ENCODE results near the gene ZNF175.

ZNF175 gene

DNA sequence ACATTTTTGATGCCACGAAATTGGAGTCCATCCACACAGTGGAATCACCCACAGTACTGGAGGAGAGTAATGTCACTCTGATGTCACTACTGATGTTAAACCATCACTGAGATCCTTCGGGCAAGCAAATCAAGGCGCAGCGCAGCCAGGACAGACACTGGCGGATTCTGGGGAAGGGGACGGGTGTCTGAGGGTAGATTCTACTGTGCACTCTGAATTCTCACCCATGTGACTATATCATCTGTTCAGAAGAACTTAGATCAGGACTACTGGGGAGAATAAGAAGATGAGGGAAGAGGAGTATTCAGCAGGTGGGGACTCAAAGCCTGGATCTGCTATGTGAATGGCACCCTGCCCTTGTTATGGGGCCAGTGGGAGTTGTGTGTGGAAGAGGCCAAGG lies 27.0 kb upstream of the ZNF175 start:
- no peak overlapping the region for H3K4me3 ChIP-seq (ENCODE audit: control insufficient read depth in 1 of 7, extremely low read depth in 1 of 7, insufficient read depth in 4 of 7, low read depth in 2 of 7, low read length in 6 of 7)
- WGBS (ENCODE audit: insufficient coverage): 82% methylated on average over 6 of the region's 6 CpGs

DNA sequence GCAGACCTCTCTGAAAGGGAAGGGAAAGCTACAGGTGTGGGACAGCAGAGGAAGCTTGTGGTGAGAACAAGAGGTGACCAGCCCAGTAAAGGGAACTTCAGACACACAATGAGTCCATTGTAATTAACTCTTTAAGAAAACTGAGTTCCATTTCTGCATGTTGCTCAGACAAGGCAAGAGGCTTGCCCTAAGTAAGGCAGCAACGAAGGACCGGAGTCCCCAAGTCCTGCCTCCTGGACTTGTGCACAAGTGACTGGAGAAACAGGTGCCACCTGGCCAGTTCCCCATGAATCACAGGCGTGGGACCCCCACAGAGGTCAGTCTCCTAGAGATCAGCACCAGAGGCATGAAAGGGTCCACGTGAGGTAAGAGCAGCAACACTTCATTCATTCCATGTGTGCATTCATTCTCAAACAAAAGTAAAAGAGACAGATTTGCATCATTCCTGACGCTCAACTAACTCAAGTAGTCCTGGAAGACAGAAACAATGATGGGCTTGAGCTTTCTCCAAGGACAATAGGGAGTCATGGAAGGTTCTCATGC lies 24.9 kb upstream of the ZNF175 start:
- Histone ChIP-seq H3K36me3 (ENCODE audit: control insufficient read depth in 4 of 4, insufficient read depth in 4 of 4, low read length in 3 of 4) (no peaks in the 10 kb centered on the region), H3K4me3 (ENCODE audit: control insufficient read depth in 1 of 7, extremely low read depth in 1 of 7, insufficient read depth in 4 of 7, low read depth in 2 of 7, low read length in 6 of 7) (peak overlapping the region in 4 of 7 experiments; percentile 0 to 57 (median 42)), H3K27ac (ENCODE audit: insufficient read depth in 1 of 2, low read depth in 1 of 2, low read length in 2 of 2, poor library complexity in 1 of 2, severe bottlenecking in 2 of 2) (peak overlapping the region in 1 of 2 experiments; percentile 52), H3K27me3 (replicated peaks in 2 of 5; ENCODE audit: control insufficient read depth in 4 of 5, insufficient read depth in 5 of 5, low read length in 4 of 5) (peaks cover 0 to 11% (median 6%) of the 10 kb centered on the region in 5 experiments), H3K4me1 (ENCODE audit: control extremely low read depth in 1 of 4, control insufficient read depth in 4 of 4, insufficient read depth in 4 of 4, low read length in 3 of 4) (peaks cover 19 to 68% (median 57%) of the 10 kb centered on the region in 4 experiments), H3K9me3 (ENCODE audit: control extremely low read depth in 1 of 5, control insufficient read depth in 4 of 5, insufficient read depth in 2 of 5, low read depth in 1 of 5, low read length in 4 of 5) (no peaks in the 10 kb centered on the region)
- WGBS (ENCODE audit: insufficient coverage): 69% methylated on average over 4 of the region's 5 CpGs
- ChIA-PET CTCF (interaction anchor here (1.3 to 5.3 kb wide), 3 partner anchors 16 to 74 kb away, joined by 3 to 40 read pairs (median 14); no protein-coding TSS in a partner anchor), POLR2A (interaction anchor here (0.6 to 1.1 kb wide), 3 partner anchors 27 to 1271 kb away, joined by 3 read pairs; no protein-coding TSS in a partner anchor)
- DNase-seq: peak in 1 of 3 donors; percentile 53

More for the DNA sequence above, 27.0 kb upstream of the ZNF175 start:
- H3K27ac ChIP-seq (ENCODE audit: insufficient read depth in 1 of 2, low read depth in 1 of 2, low read length in 2 of 2, poor library complexity in 1 of 2, severe bottlenecking in 2 of 2): no peak overlapping the region
- DNase-seq: no peak
- ChIA-PET CTCF (interaction anchor here (5.3 kb wide), 1 partner anchor 28 kb away, joined by 40 read pairs; no protein-coding TSS in a partner anchor), POLR2A (no interaction called here)
- peaks cover 0 to 11% (median 4%) of the 10 kb centered on the region in 5 experiments for H3K27me3 ChIP-seq (replicated peaks in 2 of 5; ENCODE audit: control insufficient read depth in 4 of 5, insufficient read depth in 5 of 5, low read length in 4 of 5)
- no peaks in the 10 kb centered on the region for H3K36me3 ChIP-seq (ENCODE audit: control insufficient read depth in 4 of 4, insufficient read depth in 4 of 4, low read length in 3 of 4)
- H3K4me1 ChIP-seq (ENCODE audit: control extremely low read depth in 1 of 4, control insufficient read depth in 4 of 4, insufficient read depth in 4 of 4, low read length in 3 of 4): peaks cover 19 to 60% (median 51%) of the 10 kb centered on the region in 4 experiments
- no peaks in the 10 kb centered on the region for H3K9me3 ChIP-seq (ENCODE audit: control extremely low read depth in 1 of 5, control insufficient read depth in 4 of 5, insufficient read depth in 2 of 5, low read depth in 1 of 5, low read length in 4 of 5)

DNA sequence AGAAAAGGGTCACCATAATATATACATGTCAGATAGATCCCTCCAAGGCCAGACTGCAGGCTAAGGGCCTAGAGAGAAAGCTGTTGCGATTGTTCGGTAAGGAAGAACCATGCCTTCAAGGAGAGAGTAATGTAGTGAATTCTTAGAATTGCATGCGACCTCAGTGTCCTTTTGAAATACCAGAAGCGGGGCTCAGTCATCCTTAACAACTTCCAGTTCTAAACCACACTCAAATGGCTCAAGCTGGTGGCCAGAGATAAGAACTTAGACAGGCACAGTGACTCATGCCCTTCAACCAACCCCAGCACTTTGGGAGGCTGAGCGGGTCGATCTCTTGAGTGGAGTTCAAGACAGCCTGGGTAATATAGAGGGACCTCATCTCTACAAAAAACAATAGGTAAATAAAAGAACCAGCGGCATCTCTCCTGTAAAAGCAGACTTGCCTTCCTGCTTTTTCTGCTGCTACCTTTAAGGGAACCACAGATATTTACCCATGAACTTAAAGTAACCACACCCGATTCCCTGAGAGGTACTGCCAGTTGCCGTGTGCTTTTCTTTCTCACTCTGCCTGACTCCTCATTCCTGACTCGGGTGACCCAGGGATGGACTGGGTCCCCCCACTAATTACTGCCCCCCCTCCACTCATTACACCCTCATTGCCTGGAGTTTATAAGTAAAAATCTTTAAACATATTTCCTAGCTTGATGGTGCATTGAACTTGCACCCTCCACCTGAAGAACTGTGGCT lies 24.3 kb upstream of the ZNF175 start:
- ChIA-PET CTCF (interaction anchor here (0.7 to 5.3 kb wide), 9 partner anchors 9 to 281 kb away, joined by 3 to 40 read pairs (median 3); partner anchors contain the start of gene ZNF175), POLR2A (interaction anchor here (0.5 to 1.2 kb wide), 5 partner anchors 19 to 1270 kb away, joined by 3 read pairs; no protein-coding TSS in a partner anchor)
- Histone ChIP-seq H3K9me3 (ENCODE audit: control extremely low read depth in 1 of 5, control insufficient read depth in 4 of 5, insufficient read depth in 2 of 5, low read depth in 1 of 5, low read length in 4 of 5) (no peaks in the 10 kb centered on the region), H3K36me3 (ENCODE audit: control insufficient read depth in 4 of 4, insufficient read depth in 4 of 4, low read length in 3 of 4) (no peaks in the 10 kb centered on the region), H3K4me3 (ENCODE audit: control insufficient read depth in 1 of 7, extremely low read depth in 1 of 7, insufficient read depth in 4 of 7, low read depth in 2 of 7, low read length in 6 of 7) (peak overlapping the region in 5 of 7 experiments; percentile 9 to 65 (median 42)), H3K4me1 (ENCODE audit: control extremely low read depth in 1 of 4, control insufficient read depth in 4 of 4, insufficient read depth in 4 of 4, low read length in 3 of 4) (peaks cover 19 to 70% (median 62%) of the 10 kb centered on the region in 4 experiments), H3K27ac (ENCODE audit: insufficient read depth in 1 of 2, low read depth in 1 of 2, low read length in 2 of 2, poor library complexity in 1 of 2, severe bottlenecking in 2 of 2) (peak overlapping the region; percentile 50 to 85), H3K27me3 (replicated peaks in 2 of 5; ENCODE audit: control insufficient read depth in 4 of 5, insufficient read depth in 5 of 5, low read length in 4 of 5) (peaks cover 0 to 11% (median 11%) of the 10 kb centered on the region in 5 experiments)
- 0% methylated on average over 8 of the region's 10 CpGs for WGBS (ENCODE audit: insufficient coverage)
- DNase-seq: peak; percentile 98 to 99 (median 99)

DNA sequence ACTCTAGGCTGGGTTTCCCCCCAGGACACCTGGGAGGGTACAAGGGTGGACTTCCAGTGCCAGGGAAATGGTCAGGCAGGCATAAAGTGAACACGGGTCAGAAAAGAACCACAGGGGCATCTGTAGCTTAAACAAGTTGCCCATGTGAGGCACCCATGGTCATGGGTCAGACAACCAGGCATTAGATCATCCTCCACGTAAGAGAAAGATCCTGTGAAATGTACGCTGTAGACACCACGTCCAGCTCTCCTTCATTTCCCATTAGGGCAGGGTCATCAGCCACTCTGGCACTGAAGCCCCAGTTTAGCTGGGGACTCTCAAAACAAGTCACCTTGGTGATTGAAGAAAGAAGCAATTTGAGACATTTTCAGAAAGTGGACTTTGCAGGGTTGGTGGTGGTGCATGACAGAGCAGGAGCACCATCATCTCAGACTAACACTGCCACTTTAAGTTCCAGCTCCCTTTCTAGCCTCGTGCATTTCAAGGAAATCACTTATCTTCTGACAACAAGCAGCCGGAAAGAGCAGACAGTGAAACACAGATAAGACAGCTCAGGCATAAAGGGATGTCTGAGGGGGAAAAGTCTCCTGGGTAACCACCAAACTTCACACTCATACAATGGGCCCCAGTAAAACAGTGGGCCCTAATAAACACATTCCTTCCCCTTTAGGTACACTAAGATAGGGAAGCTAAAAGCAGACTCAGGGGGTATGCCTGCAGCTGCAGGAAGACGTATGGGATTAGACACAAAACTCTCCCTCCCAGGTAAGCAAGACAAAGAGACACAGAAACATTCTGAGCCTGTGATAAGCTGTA lies 23.5 kb upstream of the ZNF175 start:
- H3K4me3 ChIP-seq (ENCODE audit: control insufficient read depth in 1 of 7, extremely low read depth in 1 of 7, insufficient read depth in 4 of 7, low read depth in 2 of 7, low read length in 6 of 7): peak overlapping the region in 5 of 7 experiments; percentile 9 to 65 (median 42)
- no peaks in the 10 kb centered on the region for H3K9me3 ChIP-seq (ENCODE audit: control extremely low read depth in 1 of 5, control insufficient read depth in 4 of 5, insufficient read depth in 2 of 5, low read depth in 1 of 5, low read length in 4 of 5)
- H3K36me3 ChIP-seq (ENCODE audit: control insufficient read depth in 4 of 4, insufficient read depth in 4 of 4, low read length in 3 of 4): no peaks in the 10 kb centered on the region
- WGBS (ENCODE audit: insufficient coverage): 16% methylated on average over 5 of the region's 7 CpGs
- CTCF ChIA-PET: interaction anchor here (0.7 to 5.3 kb wide), 13 partner anchors 9 to 282 kb away, joined by 3 to 40 read pairs (median 3); partner anchors contain the start of gene ZNF175
- peaks cover 0 to 13% (median 8%) of the 10 kb centered on the region in 5 experiments for H3K27me3 ChIP-seq (replicated peaks in 2 of 5; ENCODE audit: control insufficient read depth in 4 of 5, insufficient read depth in 5 of 5, low read length in 4 of 5)
- POLR2A ChIA-PET: interaction anchor here (0.5 to 1.2 kb wide), 3 partner anchors 17 to 124 kb away, joined by 3 to 4 read pairs (median 3); no protein-coding TSS in a partner anchor
- DNase-seq: peak; percentile 80 to 95 (median 90)
- peak overlapping the region; percentile 50 to 85 for H3K27ac ChIP-seq (ENCODE audit: insufficient read depth in 1 of 2, low read depth in 1 of 2, low read length in 2 of 2, poor library complexity in 1 of 2, severe bottlenecking in 2 of 2)
- peaks cover 19 to 72% (median 62%) of the 10 kb centered on the region in 4 experiments for H3K4me1 ChIP-seq (ENCODE audit: control extremely low read depth in 1 of 4, control insufficient read depth in 4 of 4, insufficient read depth in 4 of 4, low read length in 3 of 4)

DNA sequence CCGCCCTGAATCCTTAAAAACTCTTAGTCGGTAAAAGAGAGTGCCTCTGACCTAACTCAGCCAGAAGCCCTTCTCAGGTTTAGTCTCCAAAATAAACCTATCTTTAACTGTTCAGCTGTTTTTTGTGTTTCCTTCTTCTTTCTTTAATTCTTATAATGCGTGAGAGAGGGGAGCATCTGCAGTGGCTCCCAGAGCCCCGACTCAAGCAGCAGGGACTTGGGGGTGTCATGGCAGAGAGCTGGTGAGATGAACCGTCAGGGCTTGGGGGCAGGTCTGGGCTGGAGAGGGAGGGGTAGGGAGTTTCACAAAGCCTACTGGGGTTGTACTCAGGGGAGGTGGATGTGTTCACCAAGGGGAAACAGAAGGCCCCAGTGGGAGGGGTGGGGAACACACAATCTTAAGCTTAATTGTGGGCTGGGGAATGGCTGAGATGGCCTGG lies 22.9 kb upstream of the ZNF175 start:
- peaks cover 0 to 14% (median 5%) of the 10 kb centered on the region in 5 experiments for H3K27me3 ChIP-seq (replicated peaks in 2 of 5; ENCODE audit: control insufficient read depth in 4 of 5, insufficient read depth in 5 of 5, low read length in 4 of 5)
- peaks cover 19 to 66% (median 62%) of the 10 kb centered on the region in 4 experiments for H3K4me1 ChIP-seq (ENCODE audit: control extremely low read depth in 1 of 4, control insufficient read depth in 4 of 4, insufficient read depth in 4 of 4, low read length in 3 of 4)
- POLR2A ChIA-PET: interaction anchor here (0.6 to 1.2 kb wide), 3 partner anchors 16 to 798 kb away, joined by 3 to 4 read pairs (median 3); no protein-coding TSS in a partner anchor
- no peaks in the 10 kb centered on the region for H3K36me3 ChIP-seq (ENCODE audit: control insufficient read depth in 4 of 4, insufficient read depth in 4 of 4, low read length in 3 of 4)
- peak in 2 of 3 donors; percentile 73 to 79 for DNase-seq
- H3K27ac ChIP-seq (ENCODE audit: insufficient read depth in 1 of 2, low read depth in 1 of 2, low read length in 2 of 2, poor library complexity in 1 of 2, severe bottlenecking in 2 of 2): peak overlapping the region; percentile 29 to 85
- CTCF ChIA-PET: interaction anchor here (1.0 to 5.3 kb wide), 11 partner anchors 10 to 128 kb away, joined by 3 to 40 read pairs (median 4); partner anchors contain the start of gene ZNF175
- WGBS (ENCODE audit: insufficient coverage): 39% methylated on average over 3 of the region's 5 CpGs
- no peaks in the 10 kb centered on the region for H3K9me3 ChIP-seq (ENCODE audit: control extremely low read depth in 1 of 5, control insufficient read depth in 4 of 5, insufficient read depth in 2 of 5, low read depth in 1 of 5, low read length in 4 of 5)
- H3K4me3 ChIP-seq (ENCODE audit: control insufficient read depth in 1 of 7, extremely low read depth in 1 of 7, insufficient read depth in 4 of 7, low read depth in 2 of 7, low read length in 6 of 7): peak overlapping the region in 3 of 7 experiments; percentile 8 to 65 (median 52)

DNA sequence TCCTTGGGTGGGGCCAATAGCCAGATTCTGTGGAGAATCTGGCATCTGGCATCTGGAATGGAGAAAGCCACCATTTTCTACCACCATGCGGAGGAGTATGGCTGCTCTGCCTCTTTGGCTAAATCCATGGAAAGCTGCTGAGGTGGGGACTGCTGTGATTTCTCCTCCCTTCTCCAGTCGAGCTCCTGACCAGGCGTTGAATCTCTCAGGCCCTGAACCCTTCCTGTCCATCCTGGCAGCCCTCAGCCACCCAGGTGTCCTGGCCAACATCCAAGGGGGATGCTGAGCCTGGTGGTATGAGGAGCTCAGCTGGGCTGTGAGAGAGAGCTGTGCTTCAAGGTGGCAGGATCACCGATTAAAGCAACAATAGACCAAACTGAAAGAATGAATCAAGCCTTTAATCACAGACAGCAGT lies 22.2 kb upstream of the ZNF175 start:
- H3K4me1 ChIP-seq (ENCODE audit: control extremely low read depth in 1 of 4, control insufficient read depth in 4 of 4, insufficient read depth in 4 of 4, low read length in 3 of 4): peaks cover 19 to 67% (median 64%) of the 10 kb centered on the region in 4 experiments
- POLR2A ChIA-PET: no interaction called here

More for the DNA sequence above, 22.2 kb upstream of the ZNF175 start:
- H3K27ac ChIP-seq (ENCODE audit: insufficient read depth in 1 of 2, low read depth in 1 of 2, low read length in 2 of 2, poor library complexity in 1 of 2, severe bottlenecking in 2 of 2): peak overlapping the region in 1 of 2 experiments; percentile 85
- H3K36me3 ChIP-seq (ENCODE audit: control insufficient read depth in 4 of 4, insufficient read depth in 4 of 4, low read length in 3 of 4): no peaks in the 10 kb centered on the region
- no peaks in the 10 kb centered on the region for H3K9me3 ChIP-seq (ENCODE audit: control extremely low read depth in 1 of 5, control insufficient read depth in 4 of 5, insufficient read depth in 2 of 5, low read depth in 1 of 5, low read length in 4 of 5)
- 83% methylated on average over 1 of the region's 4 CpGs for WGBS (ENCODE audit: insufficient coverage)
- no peak for DNase-seq
- H3K27me3 ChIP-seq (replicated peaks in 2 of 5; ENCODE audit: control insufficient read depth in 4 of 5, insufficient read depth in 5 of 5, low read length in 4 of 5): peaks cover 0 to 15% (median 4%) of the 10 kb centered on the region in 5 experiments
- CTCF ChIA-PET: interaction anchor here (1.2 to 5.3 kb wide), 5 partner anchors 13 to 60 kb away, joined by 3 to 40 read pairs (median 8); no protein-coding TSS in a partner anchor
- no peak overlapping the region for H3K4me3 ChIP-seq (ENCODE audit: control insufficient read depth in 1 of 7, extremely low read depth in 1 of 7, insufficient read depth in 4 of 7, low read depth in 2 of 7, low read length in 6 of 7)
